ENCODE data around the gene ATP2C2. TPM values are rescaled to one million over a fixed set of nuclear protein-coding genes. Genes with fewer than 3 reads are reported as not detected.

Gene ATP2C2
- total and polyA plus RNA-seq, 9 of the 15 experiments (the other 6 are each of a cell fraction or from before 2014, with no cell fraction given), result 0.75 TPM; not detected in 8

DNA sequence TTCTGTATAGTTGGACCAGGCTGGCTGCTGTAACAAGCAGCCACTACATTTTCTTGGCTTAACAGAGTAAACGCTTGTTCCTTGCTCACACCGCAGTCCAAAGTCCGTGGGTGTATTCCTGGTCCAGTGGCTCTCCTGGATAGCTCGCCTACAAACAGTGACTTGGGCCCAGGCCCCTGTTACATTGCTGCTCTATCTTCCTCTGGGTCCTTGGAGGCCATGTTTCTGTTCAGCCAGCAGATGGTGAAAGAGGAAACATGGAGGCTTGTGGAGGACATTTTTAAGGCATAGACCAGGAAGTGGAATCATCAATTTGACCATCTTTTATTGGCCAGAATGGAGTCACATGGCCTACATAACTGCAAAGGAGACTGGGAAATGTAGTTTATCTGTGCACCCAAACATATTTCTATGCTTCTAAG, 55.1 kb downstream of the ATP2C2 start (continued):
- TF ChIP-seq, protein P1, sequence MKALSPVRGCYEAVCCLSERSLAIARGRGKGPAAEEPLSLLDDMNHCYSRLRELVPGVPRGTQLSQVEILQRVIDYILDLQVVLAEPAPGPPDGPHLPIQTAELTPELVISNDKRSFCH (CRISPR knock-in tag; IDR thresholded peaks at IDR 0.05), result no peak
- TF ChIP-seq, protein P1 (tag; IDR thresholded peaks at IDR 0.05), result peak; percentile 81; the same call in 1 of the 2 replicates
- TF ChIP-seq ZNF436 (CRISPR knock-in tag; IDR thresholded peaks at IDR 0.05) (no peak), KAT2B (IDR thresholded peaks at IDR 0.05; ENCODE audit: low read depth, low read length) (no peak), SIX5 (IDR thresholded peaks at IDR 0.05; ENCODE audit: borderline replicate concordance in 1 of 2, insufficient read depth in 1 of 2, low read depth in 1 of 2, low read length in 2 of 2) (peak; percentile 79; a peak in 3 of 4 replicates), GABPB1 (CRISPR knock-in tag; IDR thresholded peaks at IDR 0.05) (peak; percentile 83), ZNF140 (CRISPR knock-in tag; IDR thresholded peaks at IDR 0.05) (no peak), NFIC (IDR thresholded peaks at IDR 0.05) (no peak), CC2D1A (IDR thresholded peaks at IDR 0.05) (no peak), ZNF143 (CRISPR knock-in tag; IDR thresholded peaks at IDR 0.05) (peak; percentile 90), TEAD2 (tag; IDR thresholded peaks at IDR 0.05) (0 out of 2 replicates have a peak, but pooled peaks have one; percentile 34), DLX4 (CRISPR knock-in tag; IDR thresholded peaks at IDR 0.05) (no peak), SMARCE1 (IDR thresholded peaks at IDR 0.05) (no peak), BRCA1 (IDR thresholded peaks at IDR 0.05) (no peak), BRCA1 (CRISPR knock-in tag; IDR thresholded peaks at IDR 0.05) (no peak), ELF1 (tag; IDR thresholded peaks at IDR 0.05) (peak; percentile 98), KLF10 (CRISPR knock-in tag; IDR thresholded peaks at IDR 0.05) (no peak), BACH1 (tag; IDR thresholded peaks at IDR 0.05) (peak; percentile 73), ZNF23 (CRISPR knock-in tag; IDR thresholded peaks at IDR 0.05) (no peak), FOXJ3 (CRISPR knock-in tag; IDR thresholded peaks at IDR 0.05) (no peak), BDP1 (IDR thresholded peaks at IDR 0.05; ENCODE audit: insufficient read depth, insufficient read length) (no peak), PHTF2 (CRISPR knock-in tag; IDR thresholded peaks at IDR 0.05) (no peak)
- TF ChIP-seq, protein P2, sequence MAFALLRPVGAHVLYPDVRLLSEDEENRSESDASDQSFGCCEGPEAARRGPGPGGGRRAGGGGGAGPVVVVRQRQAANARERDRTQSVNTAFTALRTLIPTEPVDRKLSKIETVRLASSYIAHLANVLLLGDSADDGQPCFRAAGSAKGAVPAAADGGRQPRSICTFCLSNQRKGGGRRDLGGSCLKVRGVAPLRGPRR (CRISPR knock-in tag; IDR thresholded peaks at IDR 0.05), result no peak
- TF ChIP-seq, protein P3, sequence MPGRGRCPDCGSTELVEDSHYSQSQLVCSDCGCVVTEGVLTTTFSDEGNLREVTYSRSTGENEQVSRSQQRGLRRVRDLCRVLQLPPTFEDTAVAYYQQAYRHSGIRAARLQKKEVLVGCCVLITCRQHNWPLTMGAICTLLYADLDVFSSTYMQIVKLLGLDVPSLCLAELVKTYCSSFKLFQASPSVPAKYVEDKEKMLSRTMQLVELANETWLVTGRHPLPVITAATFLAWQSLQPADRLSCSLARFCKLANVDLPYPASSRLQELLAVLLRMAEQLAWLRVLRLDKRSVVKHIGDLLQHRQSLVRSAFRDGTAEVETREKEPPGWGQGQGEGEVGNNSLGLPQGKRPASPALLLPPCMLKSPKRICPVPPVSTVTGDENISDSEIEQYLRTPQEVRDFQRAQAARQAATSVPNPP (IDR thresholded peaks at IDR 0.05; ENCODE audit: borderline replicate concordance, insufficient read depth, insufficient read length), result no peak
- TF ChIP-seq, protein P4, sequence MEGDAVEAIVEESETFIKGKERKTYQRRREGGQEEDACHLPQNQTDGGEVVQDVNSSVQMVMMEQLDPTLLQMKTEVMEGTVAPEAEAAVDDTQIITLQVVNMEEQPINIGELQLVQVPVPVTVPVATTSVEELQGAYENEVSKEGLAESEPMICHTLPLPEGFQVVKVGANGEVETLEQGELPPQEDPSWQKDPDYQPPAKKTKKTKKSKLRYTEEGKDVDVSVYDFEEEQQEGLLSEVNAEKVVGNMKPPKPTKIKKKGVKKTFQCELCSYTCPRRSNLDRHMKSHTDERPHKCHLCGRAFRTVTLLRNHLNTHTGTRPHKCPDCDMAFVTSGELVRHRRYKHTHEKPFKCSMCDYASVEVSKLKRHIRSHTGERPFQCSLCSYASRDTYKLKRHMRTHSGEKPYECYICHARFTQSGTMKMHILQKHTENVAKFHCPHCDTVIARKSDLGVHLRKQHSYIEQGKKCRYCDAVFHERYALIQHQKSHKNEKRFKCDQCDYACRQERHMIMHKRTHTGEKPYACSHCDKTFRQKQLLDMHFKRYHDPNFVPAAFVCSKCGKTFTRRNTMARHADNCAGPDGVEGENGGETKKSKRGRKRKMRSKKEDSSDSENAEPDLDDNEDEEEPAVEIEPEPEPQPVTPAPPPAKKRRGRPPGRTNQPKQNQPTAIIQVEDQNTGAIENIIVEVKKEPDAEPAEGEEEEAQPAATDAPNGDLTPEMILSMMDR (IDR thresholded peaks at IDR 0.05 in 2 of 3, conservative IDR thresholded peaks at IDR 0.05 in 1 of 3; ENCODE audit: insufficient read depth in 2 of 3, low read depth in 1 of 3, low read length in 3 of 3), result peak in 1 of 3 experiments; percentile 9; a peak in 1 of 6 replicates
- TF ChIP-seq, protein P5, sequence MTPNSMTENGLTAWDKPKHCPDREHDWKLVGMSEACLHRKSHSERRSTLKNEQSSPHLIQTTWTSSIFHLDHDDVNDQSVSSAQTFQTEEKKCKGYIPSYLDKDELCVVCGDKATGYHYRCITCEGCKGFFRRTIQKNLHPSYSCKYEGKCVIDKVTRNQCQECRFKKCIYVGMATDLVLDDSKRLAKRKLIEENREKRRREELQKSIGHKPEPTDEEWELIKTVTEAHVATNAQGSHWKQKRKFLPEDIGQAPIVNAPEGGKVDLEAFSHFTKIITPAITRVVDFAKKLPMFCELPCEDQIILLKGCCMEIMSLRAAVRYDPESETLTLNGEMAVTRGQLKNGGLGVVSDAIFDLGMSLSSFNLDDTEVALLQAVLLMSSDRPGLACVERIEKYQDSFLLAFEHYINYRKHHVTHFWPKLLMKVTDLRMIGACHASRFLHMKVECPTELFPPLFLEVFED (CRISPR knock-in tag; conservative IDR thresholded peaks at IDR 0.05), result peak; percentile 90

Data from K562 (cell line).